Measurements from ENCODE around the gene SET. TPM values are rescaled to one million over a fixed set of nuclear protein-coding genes. Genes with fewer than 3 reads are reported as not detected.

The SET gene
- total RNA-seq, 1 experiment from 2014 or later = 422 TPM

DNA sequence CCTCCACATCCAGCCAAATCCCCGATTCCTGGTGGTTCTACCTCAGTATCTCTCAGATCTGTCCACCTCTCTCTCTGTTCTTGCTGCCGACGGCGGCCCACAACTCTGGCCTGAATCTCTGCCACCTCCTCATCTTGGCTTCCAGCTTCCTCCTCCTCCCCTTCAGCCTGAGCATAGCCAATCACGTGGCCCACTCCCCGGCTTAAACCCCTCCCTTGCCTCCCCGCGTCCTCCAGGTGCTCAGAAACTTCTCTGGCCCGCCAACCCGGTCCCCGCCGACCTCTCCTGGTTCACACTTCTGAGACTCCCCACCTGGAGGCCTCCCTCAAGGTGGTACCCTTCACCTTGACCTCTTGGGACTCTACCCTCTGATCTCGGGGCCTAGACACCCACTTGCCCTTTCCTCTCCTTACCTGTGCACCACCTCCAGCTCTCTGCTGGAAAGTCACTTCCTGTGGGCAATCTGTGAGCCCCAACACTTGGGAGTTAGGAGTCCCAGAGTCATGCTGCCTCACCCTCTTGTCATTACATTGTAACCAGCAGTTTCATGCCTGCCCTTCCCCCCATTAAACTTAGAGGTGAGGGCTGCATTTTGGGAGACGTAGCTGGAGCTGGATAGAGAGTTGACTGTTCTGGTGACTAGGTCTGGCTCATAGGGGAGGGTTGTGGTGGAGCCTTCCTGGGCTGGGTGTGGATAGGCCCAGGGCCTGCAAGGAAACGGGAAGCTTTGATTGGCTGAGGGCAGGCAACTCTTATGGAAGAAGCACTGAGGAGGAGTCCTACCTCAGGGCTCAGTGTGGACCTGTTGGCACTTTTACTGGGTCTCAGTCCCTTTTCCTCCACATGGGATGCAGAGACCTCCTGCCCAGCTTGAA is 4.5 kb upstream of the SET start:
- POLR2A ChIA-PET = no interaction called here
- peak; percentile 68 for ATAC-seq
- peak; percentile 65 for TF ChIP-seq POLR2AphosphoS5 (IDR thresholded peaks at IDR 0.05; ENCODE audit: low read depth, low read length)
- no peak for TF ChIP-seq SIN3A (IDR thresholded peaks at IDR 0.05; ENCODE audit: borderline replicate concordance, insufficient read depth, low read depth, low read length)
- peak overlapping the region; percentile 52 to 80 for H3K4me3 ChIP-seq (ENCODE audit: low read depth in 2 of 2, low read length in 2 of 2)
- BruUV-seq (replicated peaks) = no TSS peak
- DNase-seq (ENCODE audit: low read depth, low spot score) = no peak
- no peaks in the 10 kb centered on the region for H3K9me3 ChIP-seq (ENCODE audit: control insufficient read depth, insufficient read depth, low read depth, low read length)
- H3K27ac ChIP-seq (ENCODE audit: low read length) = peak overlapping the region; percentile 86
- no peaks in the 10 kb centered on the region for H3K27me3 ChIP-seq (ENCODE audit: control insufficient read depth, insufficient read depth, low read length)
- intact Hi-C loops (cut with micrococcal nuclease; ENCODE audit: unreplicated experiment) (no loop called here), in situ Hi-C loops (cut with HindIII; ENCODE audit: low pct_unique_long_range_greater_than_20kb, low sequenced_read_pairs) (no loop called here)
- CTCF ChIA-PET = interaction anchor here (1.4 kb wide), 1 partner anchor 49 kb away, joined by 3 read pairs; no protein-coding TSS in a partner anchor
- H3K36me3 ChIP-seq (ENCODE audit: control insufficient read depth, insufficient read depth, low read length) = no peaks in the 10 kb centered on the region
- peaks cover 30% of the 10 kb centered on the region for H3K4me1 ChIP-seq (ENCODE audit: control insufficient read depth, insufficient read depth, low read length)

DNA sequence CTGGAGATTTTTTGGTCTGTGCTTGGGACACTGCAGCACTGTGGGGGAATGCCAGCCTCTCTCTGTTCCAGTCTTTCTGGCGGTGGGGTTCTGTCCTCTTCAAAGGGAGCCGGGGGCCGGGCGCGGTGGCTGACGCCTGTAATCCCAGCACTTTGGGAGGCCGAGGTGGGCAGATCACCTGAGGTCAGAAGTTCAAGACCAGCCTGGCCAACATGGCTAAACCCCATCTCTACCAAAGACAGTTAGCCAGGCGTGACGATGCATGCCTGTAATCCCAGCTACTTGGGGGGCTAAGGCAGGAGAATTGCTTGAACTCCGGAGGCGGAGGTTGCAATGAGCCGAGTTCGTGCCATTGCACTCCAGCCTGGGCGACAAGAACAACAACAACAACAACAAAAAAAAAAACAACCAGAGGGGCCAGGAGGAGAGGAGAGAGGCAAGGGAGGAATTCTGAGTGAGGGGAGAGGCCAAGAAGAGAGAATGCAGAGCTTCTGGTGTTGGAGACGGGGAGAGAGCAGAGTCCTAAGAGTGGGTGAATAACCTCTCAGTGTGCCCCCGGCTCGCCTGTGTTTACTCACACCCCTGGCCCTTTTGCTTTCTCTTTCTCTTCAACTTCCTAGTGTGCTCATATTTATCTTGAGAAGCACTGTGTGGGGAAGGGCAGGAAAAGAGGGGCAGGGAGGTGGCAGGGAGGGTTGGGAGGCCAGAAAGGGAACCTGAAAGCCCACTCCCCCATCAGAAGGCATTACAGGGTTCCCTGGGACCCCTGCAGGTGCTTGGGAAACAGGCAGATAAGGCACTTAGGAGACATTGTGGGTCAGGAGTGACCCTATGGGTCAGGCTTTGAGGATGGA is 3.2 kb upstream of the SET start:
- ATAC-seq (no peak), DNase-seq (ENCODE audit: low read depth, low spot score) (no peak)
- no TSS peak for BruUV-seq (replicated peaks)
- Histone ChIP-seq H3K4me3 (ENCODE audit: low read depth in 2 of 2, low read length in 2 of 2) (peak overlapping the region; percentile 52 to 80), H3K9me3 (ENCODE audit: control insufficient read depth, insufficient read depth, low read depth, low read length) (no peaks in the 10 kb centered on the region), H3K27ac (ENCODE audit: low read length) (peak overlapping the region; percentile 86), H3K4me1 (ENCODE audit: control insufficient read depth, insufficient read depth, low read length) (peaks cover 30% of the 10 kb centered on the region), H3K36me3 (ENCODE audit: control insufficient read depth, insufficient read depth, low read length) (peaks cover 7% of the 10 kb centered on the region), H3K27me3 (ENCODE audit: control insufficient read depth, insufficient read depth, low read length) (no peaks in the 10 kb centered on the region)
- TF ChIP-seq, protein P1, sequence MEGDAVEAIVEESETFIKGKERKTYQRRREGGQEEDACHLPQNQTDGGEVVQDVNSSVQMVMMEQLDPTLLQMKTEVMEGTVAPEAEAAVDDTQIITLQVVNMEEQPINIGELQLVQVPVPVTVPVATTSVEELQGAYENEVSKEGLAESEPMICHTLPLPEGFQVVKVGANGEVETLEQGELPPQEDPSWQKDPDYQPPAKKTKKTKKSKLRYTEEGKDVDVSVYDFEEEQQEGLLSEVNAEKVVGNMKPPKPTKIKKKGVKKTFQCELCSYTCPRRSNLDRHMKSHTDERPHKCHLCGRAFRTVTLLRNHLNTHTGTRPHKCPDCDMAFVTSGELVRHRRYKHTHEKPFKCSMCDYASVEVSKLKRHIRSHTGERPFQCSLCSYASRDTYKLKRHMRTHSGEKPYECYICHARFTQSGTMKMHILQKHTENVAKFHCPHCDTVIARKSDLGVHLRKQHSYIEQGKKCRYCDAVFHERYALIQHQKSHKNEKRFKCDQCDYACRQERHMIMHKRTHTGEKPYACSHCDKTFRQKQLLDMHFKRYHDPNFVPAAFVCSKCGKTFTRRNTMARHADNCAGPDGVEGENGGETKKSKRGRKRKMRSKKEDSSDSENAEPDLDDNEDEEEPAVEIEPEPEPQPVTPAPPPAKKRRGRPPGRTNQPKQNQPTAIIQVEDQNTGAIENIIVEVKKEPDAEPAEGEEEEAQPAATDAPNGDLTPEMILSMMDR (IDR thresholded peaks at IDR 0.05) = no peak
- TF ChIP-seq TCF7L2 (IDR thresholded peaks at IDR 0.05; ENCODE audit: low read depth, low read length) = no peak
- TF ChIP-seq, protein P2, sequence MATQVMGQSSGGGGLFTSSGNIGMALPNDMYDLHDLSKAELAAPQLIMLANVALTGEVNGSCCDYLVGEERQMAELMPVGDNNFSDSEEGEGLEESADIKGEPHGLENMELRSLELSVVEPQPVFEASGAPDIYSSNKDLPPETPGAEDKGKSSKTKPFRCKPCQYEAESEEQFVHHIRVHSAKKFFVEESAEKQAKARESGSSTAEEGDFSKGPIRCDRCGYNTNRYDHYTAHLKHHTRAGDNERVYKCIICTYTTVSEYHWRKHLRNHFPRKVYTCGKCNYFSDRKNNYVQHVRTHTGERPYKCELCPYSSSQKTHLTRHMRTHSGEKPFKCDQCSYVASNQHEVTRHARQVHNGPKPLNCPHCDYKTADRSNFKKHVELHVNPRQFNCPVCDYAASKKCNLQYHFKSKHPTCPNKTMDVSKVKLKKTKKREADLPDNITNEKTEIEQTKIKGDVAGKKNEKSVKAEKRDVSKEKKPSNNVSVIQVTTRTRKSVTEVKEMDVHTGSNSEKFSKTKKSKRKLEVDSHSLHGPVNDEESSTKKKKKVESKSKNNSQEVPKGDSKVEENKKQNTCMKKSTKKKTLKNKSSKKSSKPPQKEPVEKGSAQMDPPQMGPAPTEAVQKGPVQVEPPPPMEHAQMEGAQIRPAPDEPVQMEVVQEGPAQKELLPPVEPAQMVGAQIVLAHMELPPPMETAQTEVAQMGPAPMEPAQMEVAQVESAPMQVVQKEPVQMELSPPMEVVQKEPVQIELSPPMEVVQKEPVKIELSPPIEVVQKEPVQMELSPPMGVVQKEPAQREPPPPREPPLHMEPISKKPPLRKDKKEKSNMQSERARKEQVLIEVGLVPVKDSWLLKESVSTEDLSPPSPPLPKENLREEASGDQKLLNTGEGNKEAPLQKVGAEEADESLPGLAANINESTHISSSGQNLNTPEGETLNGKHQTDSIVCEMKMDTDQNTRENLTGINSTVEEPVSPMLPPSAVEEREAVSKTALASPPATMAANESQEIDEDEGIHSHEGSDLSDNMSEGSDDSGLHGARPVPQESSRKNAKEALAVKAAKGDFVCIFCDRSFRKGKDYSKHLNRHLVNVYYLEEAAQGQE (IDR thresholded peaks at IDR 0.05; ENCODE audit: insufficient read depth in 1 of 2, low read depth in 2 of 2, low read length in 1 of 2) = no peak
- TF ChIP-seq SIN3A (IDR thresholded peaks at IDR 0.05; ENCODE audit: borderline replicate concordance, insufficient read depth, low read depth, low read length) = no peak
- no peak for TF ChIP-seq POLR2AphosphoS5 (IDR thresholded peaks at IDR 0.05; ENCODE audit: low read depth, low read length)
- intact Hi-C loops (cut with micrococcal nuclease; ENCODE audit: unreplicated experiment) = no loop called here
- in situ Hi-C loops (cut with HindIII; ENCODE audit: low pct_unique_long_range_greater_than_20kb, low sequenced_read_pairs) = no loop called here
- CTCF ChIA-PET = interaction anchor here (1.4 kb wide), 1 partner anchor 51 kb away, joined by 3 read pairs; no protein-coding TSS in a partner anchor
- POLR2A ChIA-PET = interaction anchor here (0.7 kb wide), 1 partner anchor 54 kb away, joined by 11 read pairs; no protein-coding TSS in a partner anchor
